Thymus (tissue), 11 donors: Measurements from ENCODE around the gene CERS1. TPM values are rescaled to one million over a fixed set of nuclear protein-coding genes. Genes with fewer than 3 reads are reported as not detected.

Experiments
- DNase-seq, 9 donors: peaks; one replicate each; pipeline ENCODE4 v3.0.0-alpha.2; 2013; ENCODE audit warnings: low spot score in 9 of 9, low read depth in 6 of 9, missing footprints in 1 of 9
- H3K27ac ChIP-seq, 2 donors: one replicate each; pipeline ENCODE4 v1.5.1; 2013; ENCODE audit warnings: control low read depth in 1 of 2, low read depth in 1 of 2, low read length in 1 of 2, mild to moderate bottlenecking in 1 of 2, moderate library complexity in 1 of 2
- H3K27me3 ChIP-seq, 2 donors: one replicate each; pipeline ENCODE4 v1.5.1; 2013; ENCODE audit warnings: low read length in 1 of 2; ENCODE audit not compliant: control insufficient read depth in 2 of 2, insufficient read depth in 1 of 2
- H3K36me3 ChIP-seq, 2 donors: one replicate each; pipeline ENCODE4 v1.5.1; 2013; ENCODE audit warnings: low read length in 1 of 2, mild to moderate bottlenecking in 1 of 2, moderate library complexity in 1 of 2; ENCODE audit not compliant: control insufficient read depth in 2 of 2, insufficient read depth in 2 of 2
- H3K4me1 ChIP-seq, 2 donors: one replicate each; pipeline ENCODE4 v1.5.1; 2013; ENCODE audit warnings: low read length in 2 of 2; ENCODE audit not compliant: control insufficient read depth in 2 of 2, insufficient read depth in 2 of 2
- H3K4me3 ChIP-seq, 2 donors: one replicate each; pipeline ENCODE4 v1.5.1; 2013; ENCODE audit warnings: low read length in 2 of 2, control low read depth in 1 of 2, mild to moderate bottlenecking in 1 of 2
- H3K9me3 ChIP-seq, 2 donors: one replicate each; pipeline ENCODE4 v1.5.1; 2013; ENCODE audit warnings: low read length in 1 of 2, mild to moderate bottlenecking in 1 of 2; ENCODE audit not compliant: control insufficient read depth in 2 of 2, insufficient read depth in 1 of 2
- WGBS: extraction: QIAGEN DNeasy Blood & Tissue Kit; methylation state at CpG from one replicate; pipeline ENCODE4 v1.1.7; 2013; 5-methylcytosine and 5-hydroxymethylcytosine counted together
- polyA plus RNA-seq: library from polyadenylated mRNA; stranded (reverse); fragments of 200-250 nt; gene quantifications from one replicate; pipeline ENCODE4 v1.2.3, GENCODE V29; 2013
- total RNA-seq: library from RNA; stranded (reverse); fragments of 120-200 nt; gene quantifications from one replicate; pipeline ENCODE4 v1.2.4, GENCODE V29; 2013
- donor health status: healthy.

The CERS1 gene
- total and polyA plus RNA-seq, 2 donors: 0.28 to 0.41 TPM

DNA sequence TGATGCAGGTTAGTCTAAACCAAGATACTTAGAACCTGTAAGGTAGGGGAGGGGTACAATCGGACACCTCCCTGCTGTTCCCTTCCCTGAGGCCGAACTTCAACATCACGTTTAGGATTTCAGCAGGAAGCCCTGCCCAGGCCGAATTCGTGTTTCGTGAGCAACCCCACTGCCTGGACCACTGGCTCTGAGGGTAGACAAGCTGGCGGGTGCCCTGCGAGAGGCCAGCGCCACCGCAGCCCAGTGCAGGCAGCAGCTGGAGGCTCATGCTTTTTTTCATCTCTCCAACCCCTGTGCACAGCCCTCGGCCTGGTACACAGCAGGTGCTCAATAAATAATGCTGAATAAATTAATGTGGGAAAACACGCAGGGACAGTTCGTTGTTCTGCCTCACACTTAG lies 37.3 kb upstream of the CERS1 start:
- no peak for DNase-seq
- peaks cover 1 to 4% of the 10 kb centered on the region in 2 donors for H3K9me3 ChIP-seq
- H3K36me3 ChIP-seq: peaks cover 6 to 9% of the 10 kb centered on the region in 2 donors
- no peak overlapping the region for H3K27ac ChIP-seq
- H3K27me3 ChIP-seq: peaks cover 2 to 35% of the 10 kb centered on the region in 2 donors
- 82% methylated on average over 13 of the region's 13 CpGs for WGBS
- peaks cover 4 to 5% of the 10 kb centered on the region in 2 donors for H3K4me1 ChIP-seq
- H3K4me3 ChIP-seq: no peak overlapping the region

DNA sequence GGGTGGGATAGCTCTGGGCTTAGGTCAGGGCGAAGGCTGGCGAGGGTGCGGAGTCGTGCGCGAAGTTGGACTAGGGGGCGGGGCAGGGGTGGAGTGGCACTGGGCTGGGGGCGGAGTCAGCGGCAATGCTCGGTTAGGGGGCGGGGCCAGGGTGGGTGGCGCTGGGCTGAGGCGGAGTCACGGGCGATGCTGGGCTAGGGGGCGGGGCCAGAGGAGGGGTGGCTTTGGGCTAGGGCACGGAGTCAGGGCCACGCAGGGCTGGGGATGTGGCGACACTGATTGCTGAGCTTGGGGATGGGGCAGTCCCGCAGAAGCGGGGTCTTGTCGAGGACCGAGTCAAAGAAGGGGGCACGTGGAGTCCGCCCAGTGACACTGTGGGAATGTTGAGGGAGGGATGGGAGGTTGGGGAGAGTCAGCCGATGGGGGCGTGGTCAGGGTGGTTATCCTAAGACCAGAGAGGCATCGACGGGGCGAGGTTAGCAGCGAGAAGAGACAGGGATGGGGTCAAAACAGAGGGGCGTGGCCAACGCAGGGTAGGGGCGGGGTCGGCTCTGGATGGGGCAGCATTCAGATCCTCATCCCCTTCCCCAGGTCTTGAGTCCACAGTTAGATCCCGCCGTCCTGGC lies 36.4 kb upstream of the CERS1 start:
- H3K36me3 ChIP-seq: peaks cover 14 to 16% of the 10 kb centered on the region in 2 donors
- H3K27ac ChIP-seq: no peak overlapping the region
- 7% methylated on average over 37 of the region's 37 CpGs for WGBS
- peaks cover 4 to 5% of the 10 kb centered on the region in 2 donors for H3K4me1 ChIP-seq
- DNase-seq: peak in 8 of 9 donors; percentile 25 to 74 (median 48)
- peaks cover 1 to 4% of the 10 kb centered on the region in 2 donors for H3K9me3 ChIP-seq
- peak overlapping the region in 1 of 2 donors; percentile 19 for H3K4me3 ChIP-seq
- peaks cover 0 to 27% of the 10 kb centered on the region in 2 donors for H3K27me3 ChIP-seq

DNA sequence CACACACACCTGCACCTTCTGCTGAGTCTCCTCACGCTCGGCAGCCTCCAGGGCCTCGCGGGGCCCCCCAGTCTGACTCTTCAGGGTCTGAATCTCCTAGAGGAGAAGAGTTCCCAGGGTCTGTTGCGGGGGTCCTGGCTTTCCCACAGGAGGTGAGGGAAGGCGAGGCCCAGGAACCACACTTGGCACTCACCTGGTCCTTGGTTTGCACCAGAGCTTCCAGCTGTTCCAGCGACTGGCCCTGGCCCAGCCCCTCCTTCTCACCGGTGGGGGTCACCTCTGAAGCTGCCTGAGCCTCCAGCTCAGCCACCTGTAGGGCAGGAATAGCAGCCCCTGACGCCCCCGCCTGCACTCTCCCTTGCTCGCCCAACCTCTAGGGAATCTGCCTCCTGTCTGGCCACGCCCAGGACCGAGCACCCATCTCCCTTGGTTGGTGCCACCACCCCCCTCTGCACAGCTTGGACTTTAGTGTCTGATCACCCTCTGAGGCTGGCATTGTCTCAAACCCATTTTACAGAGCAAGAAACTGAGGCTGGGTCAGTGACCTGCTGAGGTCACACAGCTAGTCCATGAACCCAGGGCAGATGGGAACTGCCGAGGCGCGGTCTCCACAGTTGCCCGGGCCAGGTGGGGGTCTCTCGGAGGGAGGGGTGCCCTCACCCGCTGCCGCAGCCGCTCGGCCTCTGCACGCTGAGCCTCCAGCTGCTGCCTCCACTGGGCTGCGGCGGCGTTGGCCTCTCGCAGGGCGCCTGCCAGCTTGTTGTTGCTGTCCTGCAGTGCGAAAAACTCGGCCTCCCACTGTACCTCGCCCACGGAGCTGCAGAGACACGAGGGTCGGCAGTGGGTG lies 35.6 kb upstream of the CERS1 start:
- H3K4me3 ChIP-seq: peak overlapping the region in 1 of 2 donors; percentile 19
- H3K27me3 ChIP-seq: peaks cover 0 to 27% of the 10 kb centered on the region in 2 donors
- 83% methylated on average over 34 of the region's 34 CpGs for WGBS
- H3K36me3 ChIP-seq: peaks cover 16 to 24% of the 10 kb centered on the region in 2 donors
- no peak overlapping the region for H3K27ac ChIP-seq
- peaks cover 1 to 4% of the 10 kb centered on the region in 2 donors for H3K9me3 ChIP-seq
- H3K4me1 ChIP-seq: peaks cover 4 to 5% of the 10 kb centered on the region in 2 donors
- DNase-seq: no peak

DNA sequence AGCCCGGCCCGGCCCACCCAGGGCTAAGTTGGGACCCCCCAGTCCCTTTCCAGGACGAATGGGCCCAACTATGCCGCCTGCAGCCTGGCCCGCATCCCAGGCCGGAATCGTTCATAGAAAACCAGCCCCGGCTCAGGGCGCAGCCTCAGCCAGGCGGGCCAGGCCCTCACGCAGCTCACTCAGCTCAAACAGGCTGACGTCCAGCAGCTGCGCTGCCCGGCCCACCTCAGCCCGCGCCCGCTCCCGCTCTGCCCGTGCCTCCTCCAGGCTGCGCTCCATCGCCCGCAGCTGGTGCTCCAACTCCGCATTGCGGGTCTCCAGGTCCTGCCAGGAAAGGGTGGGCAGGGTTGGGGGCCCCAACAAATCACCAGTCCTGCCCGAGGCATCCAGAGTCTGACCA lies 33.4 kb upstream of the CERS1 start:
- 97% methylated on average over 25 of the region's 25 CpGs for WGBS
- H3K36me3 ChIP-seq: peaks cover 32 to 47% of the 10 kb centered on the region in 2 donors

DNA sequence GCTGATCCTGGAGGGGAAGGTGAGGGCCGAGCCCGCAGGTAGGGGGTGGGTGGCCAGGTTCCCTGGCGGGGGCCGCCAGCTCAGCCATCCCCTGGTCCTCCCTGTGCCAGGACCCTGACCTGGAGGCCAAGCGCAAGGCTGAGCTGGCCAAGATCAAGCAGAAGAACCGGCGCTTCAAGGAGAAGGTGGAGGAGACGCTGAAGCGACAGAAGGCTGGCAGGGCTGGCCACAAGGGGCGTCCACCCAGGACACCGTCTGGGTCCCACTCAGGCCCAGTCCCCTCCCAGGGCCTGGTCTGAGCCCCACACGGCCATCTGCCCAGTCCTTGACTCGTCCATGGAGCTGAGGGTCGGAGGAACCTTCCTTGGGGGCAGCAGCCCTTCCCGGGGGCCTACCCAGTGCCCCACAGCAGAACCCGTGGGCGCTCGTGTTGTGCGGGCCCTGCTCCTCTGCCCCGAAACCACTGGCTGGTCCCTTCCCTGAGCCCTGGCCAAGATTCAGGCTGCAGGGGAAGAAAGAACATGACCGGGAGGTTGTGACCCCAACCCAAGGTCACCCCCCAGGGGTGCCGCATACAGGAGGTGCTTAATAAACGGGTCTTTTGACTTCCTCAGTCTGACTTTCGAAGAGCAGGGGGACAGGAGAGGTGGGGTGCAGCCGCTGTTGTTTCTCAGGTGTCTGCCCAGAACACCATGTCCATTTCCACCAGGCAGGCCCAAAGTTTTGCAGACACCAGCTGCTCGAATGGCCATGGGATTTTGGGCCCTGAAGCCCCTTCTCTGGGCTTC lies 32.3 kb upstream of the CERS1 start:
- no peak overlapping the region for H3K4me3 ChIP-seq
- 95% methylated on average over 26 of the region's 26 CpGs for WGBS
- no peak for DNase-seq
- H3K27me3 ChIP-seq: peaks cover 0 to 11% of the 10 kb centered on the region in 2 donors
- peaks cover 4 to 5% of the 10 kb centered on the region in 2 donors for H3K4me1 ChIP-seq
- peaks cover 0 to 1% of the 10 kb centered on the region in 2 donors for H3K9me3 ChIP-seq
- H3K27ac ChIP-seq: no peak overlapping the region
- H3K36me3 ChIP-seq: peaks cover 42 to 58% of the 10 kb centered on the region in 2 donors

More for the DNA sequence above, 33.4 kb upstream of the CERS1 start:
- Histone ChIP-seq H3K27me3 (peaks cover 0 to 22% of the 10 kb centered on the region in 2 donors), H3K27ac (no peak overlapping the region), H3K9me3 (peaks cover 1 to 4% of the 10 kb centered on the region in 2 donors), H3K4me1 (peaks cover 4 to 5% of the 10 kb centered on the region in 2 donors), H3K4me3 (no peak overlapping the region)
- DNase-seq: no peak

DNA sequence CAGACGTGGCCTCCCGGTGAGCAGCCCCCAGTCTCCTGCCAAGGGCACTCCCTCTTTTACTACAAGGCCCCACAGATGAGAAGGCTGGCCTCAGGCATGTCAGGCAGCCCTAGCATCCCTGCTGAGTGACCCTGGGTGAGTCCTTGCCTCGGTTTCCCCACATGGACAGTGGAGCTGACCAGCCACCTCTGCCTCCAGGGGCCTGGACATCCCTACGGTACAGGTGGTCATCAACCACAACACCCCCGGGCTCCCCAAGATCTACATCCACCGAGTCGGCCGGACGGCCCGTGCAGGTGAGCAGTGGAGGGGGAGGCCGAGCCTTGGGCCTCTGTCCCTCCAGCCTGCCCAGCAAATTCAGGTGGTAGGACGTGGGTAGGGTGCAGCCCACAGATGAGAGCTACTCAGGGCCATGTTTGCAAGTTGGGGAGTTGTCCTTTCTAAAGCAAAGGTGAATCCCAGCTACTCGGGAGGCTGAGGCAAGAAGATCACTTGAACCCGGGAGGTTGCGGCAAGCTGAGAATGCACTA lies 28.8 kb upstream of the CERS1 start:
- Histone ChIP-seq H3K27ac (no peak overlapping the region), H3K4me1 (peaks cover 6 to 10% of the 10 kb centered on the region in 2 donors), H3K27me3 (no peaks in the 10 kb centered on the region), H3K4me3 (no peak overlapping the region), H3K9me3 (no peaks in the 10 kb centered on the region), H3K36me3 (peaks cover 63 to 75% of the 10 kb centered on the region in 2 donors)
- no peak for DNase-seq
- 98% methylated on average over 15 of the region's 15 CpGs for WGBS

DNA sequence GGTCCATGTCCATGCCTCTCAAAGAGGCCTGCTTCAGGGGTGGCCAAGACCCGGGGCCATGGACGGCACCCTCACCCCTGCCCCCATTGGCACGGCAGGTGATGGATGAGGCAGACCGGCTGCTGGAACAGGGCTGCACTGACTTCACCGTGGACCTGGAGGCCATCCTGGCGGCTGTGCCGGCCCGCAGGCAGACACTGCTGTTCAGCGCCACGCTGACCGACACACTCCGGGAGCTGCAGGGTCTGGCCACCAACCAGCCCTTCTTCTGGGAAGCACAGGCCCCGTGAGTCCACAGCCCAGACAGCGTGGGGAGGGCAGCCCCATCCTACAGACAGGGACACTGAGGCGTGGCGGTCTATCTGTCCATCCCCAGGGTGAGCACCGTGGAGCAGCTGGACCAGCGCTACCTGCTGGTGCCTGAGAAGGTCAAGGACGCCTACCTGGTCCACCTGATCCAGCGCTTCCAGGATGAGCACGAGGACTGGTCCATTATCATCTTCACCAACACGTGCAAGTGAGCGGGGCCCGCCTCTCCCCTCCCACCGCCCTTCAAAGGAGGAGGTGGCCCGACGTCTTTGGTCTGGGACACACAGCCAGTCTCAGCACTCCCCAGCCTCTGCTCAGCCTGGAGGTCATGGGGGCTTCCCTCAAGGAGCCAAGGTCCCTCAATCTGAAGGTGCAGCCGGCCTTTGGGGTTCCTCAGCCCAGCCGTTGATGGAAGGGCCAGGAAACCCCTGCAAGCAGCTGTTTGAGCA lies 26.4 kb upstream of the CERS1 start:
- peaks cover 50 to 59% of the 10 kb centered on the region in 2 donors for H3K36me3 ChIP-seq
- no peak overlapping the region for H3K27ac ChIP-seq
- WGBS: 94% methylated on average over 29 of the region's 29 CpGs

DNA sequence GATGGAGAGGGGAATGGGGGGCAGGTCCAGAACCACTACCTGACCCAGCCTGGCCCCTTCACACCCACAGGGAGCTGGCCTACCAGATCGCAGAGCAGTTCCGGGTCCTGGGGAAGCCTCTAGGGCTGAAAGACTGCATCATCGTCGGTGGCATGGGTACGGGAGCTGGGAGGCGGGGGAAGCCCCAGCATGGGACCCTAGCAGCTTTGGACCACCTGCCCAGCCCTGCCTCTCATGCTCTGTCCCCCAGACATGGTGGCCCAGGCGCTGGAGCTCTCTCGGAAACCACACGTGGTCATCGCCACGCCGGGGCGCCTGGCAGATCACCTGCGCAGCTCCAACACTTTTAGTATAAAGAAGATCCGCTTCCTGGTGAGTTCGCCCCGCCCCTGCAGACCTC lies 25.6 kb upstream of the CERS1 start:
- Histone ChIP-seq H3K36me3 (peaks cover 48 to 52% of the 10 kb centered on the region in 2 donors), H3K9me3 (no peaks in the 10 kb centered on the region), H3K4me3 (no peak overlapping the region), H3K4me1 (peaks cover 15 to 24% of the 10 kb centered on the region in 2 donors), H3K27ac (no peak overlapping the region), H3K27me3 (no peaks in the 10 kb centered on the region)
- 99% methylated on average over 17 of the region's 17 CpGs for WGBS
- DNase-seq: no peak

More for the DNA sequence above, 26.4 kb upstream of the CERS1 start:
- Histone ChIP-seq H3K4me3 (no peak overlapping the region), H3K9me3 (no peaks in the 10 kb centered on the region), H3K27me3 (no peaks in the 10 kb centered on the region), H3K4me1 (peaks cover 15 to 22% of the 10 kb centered on the region in 2 donors)
- DNase-seq: no peak
